Upper lobe of right lung (tissue), 1 donor: ENCODE measurements around the gene TSPYL1. TPM values are rescaled to one million over a fixed set of nuclear protein-coding genes. Genes with fewer than 3 reads are reported as not detected.

Experiments used
- ATAC-seq: fragments of 200-7000 bp; cut with Tn5 transposase; one replicate; pipeline ENCODE4 v1.9.1; 2020; ENCODE audit warnings: mild to moderate bottlenecking, moderate library complexity
- DNase-seq: peaks from one replicate; pipeline ENCODE4 v3.0.0-alpha.2; 2020
- H3K27ac ChIP-seq: fragments of 200-600 bp; one replicate; pipeline ENCODE4 v1.8.0; 2022
- H3K27me3 ChIP-seq: fragments of 200-600 bp; one replicate; pipeline ENCODE4 v1.8.0; 2022; ENCODE audit warnings: mild to moderate bottlenecking
- H3K36me3 ChIP-seq: fragments of 200-600 bp; one replicate; pipeline ENCODE4 v1.8.0; 2022
- H3K4me1 ChIP-seq: fragments of 200-600 bp; one replicate; pipeline ENCODE4 v1.8.0; 2022
- H3K4me3 ChIP-seq: fragments of 200-600 bp; one replicate; pipeline ENCODE4 v1.8.0; 2022; ENCODE audit warnings: mild to moderate bottlenecking
- H3K9me3 ChIP-seq: fragments of 200-600 bp; one replicate; pipeline ENCODE4 v1.8.0; 2022
- intact Hi-C: fragments of 100-400 bp; cut with DNase I; formaldehyde crosslinking; loops from one replicate; pipeline ENCODE4 v1.11.0; 2022
- total RNA-seq: library from RNA; stranded (reverse); fragmentation: NEBNext Ultra II Directional; extraction: Animal tissue kit (Norgen Biotek cat#: 25700); gene quantifications from one replicate; pipeline ENCODE4 v1.2.1, GENCODE V29; 2021
- TF ChIP-seq, protein P1 (sequence below): fragments of 200-600 bp; IDR thresholded peaks from one replicate; pipeline ENCODE4 v1.8.0; 2022; ENCODE audit warnings: antibody characterized with exemption
- donor health status: DM: no; HTN: yes; CAD: no; lungs with severe emphysema.

TSPYL1 gene
- total RNA-seq, 1 donor from 2014 or later: 86.2 TPM

DNA sequence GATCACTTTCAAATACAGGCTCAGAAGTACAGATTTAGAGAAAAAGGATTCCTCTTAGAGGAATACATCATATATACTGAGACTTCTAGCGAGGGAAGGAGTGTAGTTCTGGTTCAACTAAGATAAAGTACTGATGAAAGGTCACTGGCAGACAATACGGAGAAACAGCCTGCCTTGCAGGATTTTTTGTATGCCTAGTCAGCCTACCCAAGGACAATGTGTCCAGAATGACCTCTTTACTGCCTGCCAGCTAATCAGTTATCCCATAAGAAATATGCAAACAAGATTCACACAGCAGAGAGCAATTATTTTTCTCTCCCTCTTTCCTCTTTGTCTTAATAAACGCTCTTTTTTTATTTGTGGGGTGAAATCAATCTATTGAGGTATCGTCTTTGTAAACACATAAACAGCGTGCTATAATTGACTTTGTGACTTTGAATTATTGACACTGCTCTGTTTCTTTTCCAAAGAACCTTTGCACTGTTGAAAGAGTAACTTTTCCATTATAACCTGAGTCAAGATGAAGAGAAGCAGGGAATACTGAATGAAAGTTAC, 24.4 kb downstream of the TSPYL1 start:
- Histone ChIP-seq H3K36me3 (no peaks in the 10 kb centered on the region), H3K4me3 (no peak overlapping the region), H3K27ac (no peak overlapping the region), H3K4me1 (peaks cover 35% of the 10 kb centered on the region), H3K27me3 (no peaks in the 10 kb centered on the region), H3K9me3 (no peaks in the 10 kb centered on the region)
- DNase-seq: no peak
- ATAC-seq: no peak
- TF ChIP-seq, protein P1, sequence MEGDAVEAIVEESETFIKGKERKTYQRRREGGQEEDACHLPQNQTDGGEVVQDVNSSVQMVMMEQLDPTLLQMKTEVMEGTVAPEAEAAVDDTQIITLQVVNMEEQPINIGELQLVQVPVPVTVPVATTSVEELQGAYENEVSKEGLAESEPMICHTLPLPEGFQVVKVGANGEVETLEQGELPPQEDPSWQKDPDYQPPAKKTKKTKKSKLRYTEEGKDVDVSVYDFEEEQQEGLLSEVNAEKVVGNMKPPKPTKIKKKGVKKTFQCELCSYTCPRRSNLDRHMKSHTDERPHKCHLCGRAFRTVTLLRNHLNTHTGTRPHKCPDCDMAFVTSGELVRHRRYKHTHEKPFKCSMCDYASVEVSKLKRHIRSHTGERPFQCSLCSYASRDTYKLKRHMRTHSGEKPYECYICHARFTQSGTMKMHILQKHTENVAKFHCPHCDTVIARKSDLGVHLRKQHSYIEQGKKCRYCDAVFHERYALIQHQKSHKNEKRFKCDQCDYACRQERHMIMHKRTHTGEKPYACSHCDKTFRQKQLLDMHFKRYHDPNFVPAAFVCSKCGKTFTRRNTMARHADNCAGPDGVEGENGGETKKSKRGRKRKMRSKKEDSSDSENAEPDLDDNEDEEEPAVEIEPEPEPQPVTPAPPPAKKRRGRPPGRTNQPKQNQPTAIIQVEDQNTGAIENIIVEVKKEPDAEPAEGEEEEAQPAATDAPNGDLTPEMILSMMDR: no peak
- intact Hi-C loops: no loop called here

DNA sequence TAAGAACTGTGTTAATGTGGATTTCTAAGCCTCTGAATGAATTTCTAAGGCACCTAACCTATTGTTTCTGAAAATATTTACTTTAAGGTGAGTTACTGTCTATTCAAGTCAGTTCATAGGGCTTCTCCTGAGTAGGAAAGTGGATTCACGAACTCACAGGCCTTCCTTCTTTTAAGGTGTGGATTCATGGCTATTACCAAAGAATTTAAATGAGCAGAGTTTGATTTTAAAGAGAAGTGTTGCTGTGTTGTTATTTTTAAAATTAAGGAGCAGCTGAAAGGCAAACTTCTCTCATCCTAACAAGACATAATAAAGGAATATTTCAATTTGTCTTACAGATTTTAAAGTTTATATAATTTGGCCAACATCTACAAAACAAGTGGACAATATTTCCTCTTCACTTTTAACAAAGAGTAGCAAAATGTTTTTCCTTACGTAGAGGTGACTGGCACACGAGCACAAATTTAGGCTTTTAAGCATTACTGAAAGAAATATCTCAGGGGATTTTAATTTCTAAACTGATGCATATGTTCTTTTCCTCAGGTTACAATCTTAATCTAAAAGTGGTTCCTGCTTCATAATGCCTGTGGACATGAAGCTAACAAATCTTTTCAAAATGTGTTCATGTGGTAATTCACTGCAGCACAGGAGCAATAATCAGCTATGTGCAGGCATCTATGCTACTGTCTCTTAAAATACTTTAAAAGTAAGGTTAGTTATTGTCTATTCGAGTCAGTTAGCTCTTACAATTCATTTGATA, 25.3 kb downstream of the TSPYL1 start:
- no peak for DNase-seq
- Histone ChIP-seq H3K27ac (peak overlapping the region; percentile 88), H3K27me3 (no peaks in the 10 kb centered on the region), H3K36me3 (no peaks in the 10 kb centered on the region), H3K4me3 (peak overlapping the region; percentile 87), H3K9me3 (no peaks in the 10 kb centered on the region), H3K4me1 (peaks cover 38% of the 10 kb centered on the region)
- no peak for ATAC-seq
- TF ChIP-seq, protein P1: no peak
- intact Hi-C loops: no loop called here

DNA sequence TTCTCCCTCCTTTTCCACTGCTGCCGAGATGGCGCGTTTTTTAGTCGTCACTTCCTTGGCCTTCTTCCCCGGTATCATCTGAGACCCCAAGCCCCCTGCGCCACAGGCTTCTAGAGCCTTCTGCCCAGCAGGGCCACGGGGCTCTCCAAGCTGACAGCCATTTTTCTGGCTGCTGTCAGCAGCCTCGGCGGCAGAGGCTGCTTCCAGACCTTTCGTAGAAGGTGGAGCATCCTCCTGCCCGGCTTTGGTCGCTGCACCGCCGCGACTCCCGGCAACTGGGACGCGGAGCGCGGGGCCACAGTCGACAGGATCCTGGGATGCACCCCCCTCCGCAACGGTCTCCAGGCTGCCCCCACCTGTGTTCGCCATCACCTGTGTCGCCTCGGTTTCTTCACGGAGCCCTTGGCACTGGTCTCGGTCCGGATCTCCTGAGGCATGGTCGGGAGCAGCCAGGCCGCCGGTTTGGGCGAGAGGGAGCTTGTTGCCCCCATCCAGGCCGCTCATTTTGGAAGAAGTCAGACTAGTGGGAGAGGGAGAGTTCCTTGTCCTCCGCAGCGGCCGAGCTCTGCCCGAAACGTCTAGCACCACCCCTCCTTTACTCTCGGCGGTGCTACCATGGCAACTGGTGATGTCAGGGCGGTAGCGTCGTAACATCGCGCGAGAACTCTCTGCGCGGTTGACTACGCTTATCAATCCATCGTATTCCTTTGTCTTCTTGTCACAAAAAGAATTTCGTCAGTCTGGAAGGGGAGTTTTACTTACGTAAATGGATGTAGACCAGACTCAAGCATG, 26.0 kb downstream of the TSPYL1 start, which contains the start of gene TSPYL4:
TSS of gene TSPYL4 (minus strand) at position 571 of the 792 bp plus-strand sequence. CDS start at position 504, 67 bp downstream.
- intact Hi-C loops: no loop called here
- TF ChIP-seq, protein P1: no peak
- H3K27ac ChIP-seq: peak within 1 kb of the TSS; percentile 88
- H3K4me1 ChIP-seq: peaks cover 42% of the 10 kb centered on the region
- ATAC-seq (peak; percentile 98), DNase-seq (peak; percentile 95)
- no peaks in the 10 kb centered on the region for H3K9me3 ChIP-seq
- H3K27me3 ChIP-seq: no peaks in the 10 kb centered on the region
- peak within 1 kb of the TSS; percentile 87 for H3K4me3 ChIP-seq
- H3K36me3 ChIP-seq: no peaks in the 10 kb centered on the region

DNA sequence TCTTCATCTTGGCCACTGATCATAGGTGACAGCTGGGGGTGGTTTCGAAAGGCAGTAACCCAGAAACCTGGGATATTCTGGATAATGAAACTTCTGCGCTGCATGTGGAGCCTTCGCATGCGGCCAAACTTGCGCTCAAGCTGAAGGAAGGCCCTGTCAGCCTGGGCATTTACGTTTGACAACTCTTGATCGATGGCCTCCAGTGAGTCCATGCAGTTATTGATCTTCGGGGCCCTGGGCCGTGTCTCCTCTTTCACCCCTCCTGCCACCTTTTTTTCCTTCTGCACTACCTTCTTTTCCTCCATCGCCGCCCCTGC, 26.6 kb downstream of the TSPYL1 start:
- TF ChIP-seq, protein P1: no peak
- peaks cover 43% of the 10 kb centered on the region for H3K4me1 ChIP-seq
- ATAC-seq (no peak), DNase-seq (no peak)
- intact Hi-C loops: no loop called here
- no peaks in the 10 kb centered on the region for H3K9me3 ChIP-seq
- H3K27ac ChIP-seq: peak overlapping the region; percentile 88
- no peaks in the 10 kb centered on the region for H3K27me3 ChIP-seq
- peak overlapping the region; percentile 87 for H3K4me3 ChIP-seq
- no peaks in the 10 kb centered on the region for H3K36me3 ChIP-seq

DNA sequence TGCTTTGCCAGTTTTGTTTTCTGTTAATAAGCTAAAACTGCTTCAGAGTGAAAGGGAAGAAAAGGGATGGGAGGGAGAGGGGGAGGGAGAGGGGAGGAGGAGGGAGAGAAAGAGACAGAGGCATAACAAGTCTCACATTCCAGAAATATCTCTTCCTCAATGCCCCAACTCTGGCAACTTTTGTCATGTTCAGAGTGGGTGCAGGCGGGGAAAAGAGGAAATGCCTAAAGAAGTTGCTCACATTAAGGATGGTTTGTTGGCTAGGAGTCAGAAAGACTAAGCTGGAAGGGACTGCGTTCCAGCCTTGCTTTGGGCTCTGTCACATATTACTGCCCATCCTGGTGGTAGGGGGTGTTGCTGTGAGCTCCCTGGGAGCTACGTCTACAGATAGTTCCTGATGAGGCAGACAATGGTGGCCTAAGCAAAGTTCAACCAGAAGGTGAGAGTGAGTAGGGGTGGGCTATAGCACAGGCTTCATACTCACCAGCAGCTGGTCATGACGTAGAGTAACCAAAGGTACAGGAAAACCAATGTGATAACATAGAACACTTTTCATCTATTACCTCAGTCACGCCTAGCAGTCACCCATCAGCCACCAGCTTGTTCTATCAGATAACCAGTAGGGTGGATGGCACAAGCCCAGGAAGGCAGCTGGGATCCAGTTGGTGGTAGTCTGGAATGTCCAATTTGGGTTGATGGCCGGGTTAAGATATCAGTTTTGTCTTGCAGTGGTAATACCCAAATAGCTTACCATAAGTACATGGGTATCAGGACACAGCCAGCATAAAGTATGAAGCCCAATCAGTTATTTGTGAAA, 28.0 kb downstream of the TSPYL1 start:
- DNase-seq: no peak
- TF ChIP-seq, protein P1: no peak
- Histone ChIP-seq H3K9me3 (no peaks in the 10 kb centered on the region), H3K4me1 (peaks cover 43% of the 10 kb centered on the region), H3K36me3 (no peaks in the 10 kb centered on the region), H3K27me3 (no peaks in the 10 kb centered on the region), H3K27ac (no peak overlapping the region), H3K4me3 (no peak overlapping the region)
- no peak for ATAC-seq
- intact Hi-C loops: no loop called here
